Astrocyte of the hippocampus (primary cell): ENCODE data around the gene OR4S2.

Experiments used
- DNase-seq: peaks from one replicate; pipeline ENCODE4 v3.0.0; 2011; ENCODE audit warnings: low read depth, low spot score

Gene OR4S2, protein sequence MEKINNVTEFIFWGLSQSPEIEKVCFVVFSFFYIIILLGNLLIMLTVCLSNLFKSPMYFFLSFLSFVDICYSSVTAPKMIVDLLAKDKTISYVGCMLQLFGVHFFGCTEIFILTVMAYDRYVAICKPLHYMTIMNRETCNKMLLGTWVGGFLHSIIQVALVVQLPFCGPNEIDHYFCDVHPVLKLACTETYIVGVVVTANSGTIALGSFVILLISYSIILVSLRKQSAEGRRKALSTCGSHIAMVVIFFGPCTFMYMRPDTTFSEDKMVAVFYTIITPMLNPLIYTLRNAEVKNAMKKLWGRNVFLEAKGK

GRCh38 chr11:55648027-55648426, at the start of gene OR4S2:
Gene OR4S2 (plus strand): TSS chr11:55648327. CDS start chr11:55650904, 2,577 bp downstream.
- DNase-seq = no peak

DNA sequence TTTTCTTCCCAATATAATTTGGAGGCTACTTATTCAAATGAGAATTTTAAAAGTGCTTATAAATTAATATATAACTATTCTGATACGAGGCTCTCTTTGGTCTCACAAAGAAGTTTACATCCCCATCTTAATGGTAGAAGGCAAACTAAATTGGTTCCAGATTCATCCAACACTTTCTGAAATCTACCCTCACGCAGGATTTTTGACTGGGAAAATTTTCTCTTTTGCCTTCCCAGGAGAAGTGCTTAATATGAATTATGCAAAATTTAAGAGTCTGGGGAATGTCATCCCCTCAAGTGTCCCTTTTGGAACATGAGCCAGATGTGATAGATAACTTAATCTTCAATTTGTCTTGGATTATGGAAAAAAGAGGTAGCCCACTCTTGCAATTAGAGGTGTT, 40.6 kb upstream of the OR4S2 start, which contains the start of gene OR4C11:
OR4C11 (minus strand) TSS at position 101 of the 400 bp plus-strand sequence. CDS start 3,272 bp downstream, outside the sequence.
- no peak for DNase-seq

GRCh38 chr11:55624531-55624930, 23.6 kb upstream of the OR4S2 start:
- no peak for DNase-seq

DNA sequence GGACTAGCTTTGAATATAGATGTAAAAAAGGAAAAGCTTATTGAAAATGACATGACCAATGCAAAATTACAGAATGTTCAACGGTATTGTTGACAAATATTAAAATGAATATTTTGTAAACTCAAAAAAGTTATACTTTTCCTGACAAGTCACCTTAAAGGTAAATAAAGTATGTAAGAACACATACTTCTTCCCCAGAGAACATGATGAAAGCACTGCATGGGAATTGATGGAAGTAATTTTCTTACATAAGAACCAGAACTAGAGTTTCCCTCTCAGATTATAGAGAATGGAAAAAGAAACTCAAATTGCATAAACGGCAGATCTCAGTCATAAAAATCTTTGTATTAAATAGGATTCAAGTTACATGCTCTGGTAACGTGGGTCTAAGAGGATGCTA, 13.3 kb upstream of the OR4S2 start, which contains the start of gene OR4P4:
OR4P4 (plus strand) TSS at position 301 of the 400 bp plus-strand sequence.
- no peak for DNase-seq

GRCh38 chr11:55652560-55652959, 4.4 kb downstream of the OR4S2 start:
- DNase-seq = no peak

- no peak for DNase-seq
Observed at GRCh38 chr11:55655096-55655495, 7.0 kb downstream of the OR4S2 start.

- no peak for DNase-seq
Observed at GRCh38 chr11:55658031-55658573, 10.0 kb downstream of the OR4S2 start.

DNA sequence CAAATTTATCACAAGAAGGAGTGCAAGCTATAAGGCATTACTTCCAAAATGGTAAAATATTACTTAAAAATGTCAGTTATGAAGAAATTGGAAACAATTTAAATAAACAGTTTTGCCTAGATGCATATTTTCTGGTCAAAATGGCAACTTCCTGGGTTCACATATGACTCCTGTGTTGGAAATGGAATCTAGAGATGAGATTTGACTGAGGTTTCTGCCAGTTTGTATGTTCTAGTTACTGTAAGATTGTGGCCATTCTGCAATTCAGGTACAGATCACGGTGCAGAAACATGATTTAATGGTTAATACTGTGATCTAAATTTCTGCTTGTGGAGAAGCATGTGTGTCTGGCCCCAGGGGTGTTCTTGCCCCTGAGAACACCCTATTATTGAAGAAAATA, 10.5 kb downstream of the OR4S2 start:
- DNase-seq = no peak

DNA sequence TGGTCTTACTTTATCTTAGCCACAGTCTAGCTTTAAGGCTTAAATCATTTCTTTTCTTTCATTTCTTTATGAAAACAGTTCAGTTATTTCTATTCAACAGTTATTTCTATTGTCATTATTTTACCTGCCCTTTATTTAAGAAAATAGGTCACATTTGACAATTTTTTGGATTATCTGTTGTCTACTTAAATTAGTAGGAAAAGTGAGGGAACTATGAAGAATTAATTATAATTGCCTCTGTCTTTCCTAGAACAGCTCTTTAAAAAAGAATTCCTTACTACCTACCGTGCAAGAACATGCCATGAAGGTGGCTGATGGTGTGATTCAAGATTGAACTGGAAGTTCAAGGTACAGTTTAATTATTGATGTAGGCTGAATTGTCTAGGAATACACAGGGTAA, 13.8 kb downstream of the OR4S2 start, which contains the start of gene OR4C6:
OR4C6 (plus strand) TSS at position 301 of the 400 bp plus-strand sequence. CDS start 2,966 bp downstream, outside the sequence.
- DNase-seq = no peak

- no peak for DNase-seq
Observed at GRCh38 chr11:55669376-55669775, 21.2 kb downstream of the OR4S2 start.

DNA sequence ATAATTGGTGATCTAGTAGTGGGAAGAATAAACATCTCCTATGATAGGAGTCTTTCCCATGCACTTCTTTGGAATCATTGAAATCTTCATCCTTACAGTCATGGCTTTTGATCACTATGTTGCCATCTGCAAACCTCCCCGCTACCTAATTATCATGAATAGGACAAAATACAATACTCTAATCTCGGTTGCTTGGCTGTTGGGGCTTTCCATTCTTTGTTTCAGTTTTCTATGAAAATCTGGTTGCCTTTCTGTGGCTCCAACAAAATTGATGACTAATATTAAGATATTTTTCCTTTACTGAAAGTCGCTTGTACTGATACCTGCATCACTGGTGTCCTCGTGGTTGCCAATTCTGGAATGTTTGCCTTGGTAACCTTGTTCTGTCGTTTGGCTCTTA, 25.7 kb downstream of the OR4S2 start:
- DNase-seq = no peak

DNA sequence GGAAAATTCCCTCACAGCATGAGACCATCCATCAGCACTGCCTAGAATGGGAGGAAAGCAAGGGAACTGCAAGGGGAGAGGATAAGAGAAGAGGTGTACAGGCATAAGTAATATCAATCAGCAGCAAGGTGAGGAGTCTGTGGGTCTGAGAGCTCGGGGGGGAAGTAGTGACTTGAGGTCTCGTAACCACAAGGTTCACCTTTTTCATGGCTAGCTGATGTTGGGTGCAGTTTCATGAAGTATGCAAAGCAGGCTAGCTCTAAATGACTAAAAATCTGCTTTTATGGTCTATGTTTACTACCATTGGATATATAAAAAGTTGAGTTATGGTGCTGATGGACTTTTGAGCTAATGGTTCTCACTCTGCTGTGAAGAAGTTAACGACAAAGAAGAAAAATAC, 49.7 kb downstream of the OR4S2 start:
- DNase-seq = no peak

DNA sequence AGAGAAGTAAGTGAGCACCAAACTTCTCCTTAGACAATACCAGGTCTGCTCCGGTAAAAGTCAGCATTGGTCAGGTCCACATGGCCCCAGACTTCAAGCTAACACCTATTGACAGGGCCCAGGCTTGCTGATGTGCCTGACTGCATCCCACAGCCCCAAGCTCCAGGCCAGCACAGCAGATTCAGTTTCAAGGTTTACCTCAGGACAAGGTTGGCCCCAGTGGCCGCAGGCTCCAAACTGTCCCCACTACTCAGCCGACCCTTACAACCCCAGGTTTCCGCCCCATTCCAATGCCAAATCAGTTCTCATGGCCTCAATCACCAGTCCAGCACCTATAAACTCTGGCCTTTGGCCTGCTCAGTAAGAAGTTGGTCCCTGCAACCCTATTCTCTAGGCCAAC, 53.3 kb downstream of the OR4S2 start:
- no peak for DNase-seq
